SK-N-SH treated with all-trans-retinoic acid at 6 μM for 48 hours (cell line): ENCODE results near the gene SLC17A4.

Source experiments
- ARNTL ChIP-seq: fragments of 450-650 bp; formaldehyde crosslinking; IDR thresholded peaks from 2 replicates; pipeline ENCODE4 v1.5.0; 2020; ENCODE audit warnings: low read depth, mild to moderate bottlenecking, moderate library complexity, borderline replicate concordance
- POU6F1 ChIP-seq: fragments of 250-450 bp; sonication (Bioruptor Pico); IDR thresholded peaks from 2 replicates; pipeline ENCODE4 v1.8.0; 2021; ENCODE audit warnings: low read depth, mild to moderate bottlenecking, moderate library complexity, borderline replicate concordance
- TOX ChIP-seq: fragments of 250-450 bp; sonication (Bioruptor Pico); IDR thresholded peaks from 2 replicates; pipeline ENCODE4 v1.8.0; 2021; ENCODE audit warnings: mild to moderate bottlenecking, moderate library complexity, borderline replicate concordance
- ZC3H10 ChIP-seq: fragments of 250-450 bp; sonication (Bioruptor Pico); IDR thresholded peaks from 2 replicates; pipeline ENCODE4 v1.5.1; 2021; ENCODE audit warnings: mild to moderate bottlenecking, moderate library complexity
- ZNF565 ChIP-seq: fragments of 450-650 bp; formaldehyde crosslinking; conservative IDR thresholded peaks from 2 replicates; pipeline ENCODE4 v1.5.0; 2020; ENCODE audit warnings: low read depth, mild to moderate bottlenecking, moderate library complexity
- TF ChIP-seq, protein P1 (sequence below): fragments of 250-450 bp; sonication (Bioruptor Pico); IDR thresholded peaks from 2 replicates; pipeline ENCODE4 v1.5.0; 2020; ENCODE audit warnings: mild to moderate bottlenecking, moderate library complexity

GRCh38 chr6:25781134-25781533 lies 26.6 kb downstream of the SLC17A4 start:
- TF ChIP-seq ZC3H10 (CRISPR knock-in tag) (no peak), TOX (CRISPR knock-in tag) (no peak), POU6F1 (CRISPR knock-in tag) (no peak), ARNTL (CRISPR knock-in tag) (no peak), ZNF565 (CRISPR knock-in tag) (no peak)
- TF ChIP-seq, protein P1, sequence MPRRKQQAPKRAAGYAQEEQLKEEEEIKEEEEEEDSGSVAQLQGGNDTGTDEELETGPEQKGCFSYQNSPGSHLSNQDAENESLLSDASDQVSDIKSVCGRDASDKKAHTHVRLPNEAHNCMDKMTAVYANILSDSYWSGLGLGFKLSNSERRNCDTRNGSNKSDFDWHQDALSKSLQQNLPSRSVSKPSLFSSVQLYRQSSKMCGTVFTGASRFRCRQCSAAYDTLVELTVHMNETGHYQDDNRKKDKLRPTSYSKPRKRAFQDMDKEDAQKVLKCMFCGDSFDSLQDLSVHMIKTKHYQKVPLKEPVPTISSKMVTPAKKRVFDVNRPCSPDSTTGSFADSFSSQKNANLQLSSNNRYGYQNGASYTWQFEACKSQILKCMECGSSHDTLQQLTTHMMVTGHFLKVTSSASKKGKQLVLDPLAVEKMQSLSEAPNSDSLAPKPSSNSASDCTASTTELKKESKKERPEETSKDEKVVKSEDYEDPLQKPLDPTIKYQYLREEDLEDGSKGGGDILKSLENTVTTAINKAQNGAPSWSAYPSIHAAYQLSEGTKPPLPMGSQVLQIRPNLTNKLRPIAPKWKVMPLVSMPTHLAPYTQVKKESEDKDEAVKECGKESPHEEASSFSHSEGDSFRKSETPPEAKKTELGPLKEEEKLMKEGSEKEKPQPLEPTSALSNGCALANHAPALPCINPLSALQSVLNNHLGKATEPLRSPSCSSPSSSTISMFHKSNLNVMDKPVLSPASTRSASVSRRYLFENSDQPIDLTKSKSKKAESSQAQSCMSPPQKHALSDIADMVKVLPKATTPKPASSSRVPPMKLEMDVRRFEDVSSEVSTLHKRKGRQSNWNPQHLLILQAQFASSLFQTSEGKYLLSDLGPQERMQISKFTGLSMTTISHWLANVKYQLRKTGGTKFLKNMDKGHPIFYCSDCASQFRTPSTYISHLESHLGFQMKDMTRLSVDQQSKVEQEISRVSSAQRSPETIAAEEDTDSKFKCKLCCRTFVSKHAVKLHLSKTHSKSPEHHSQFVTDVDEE (CRISPR knock-in tag), result no peak
